Cardiac muscle cell (in vitro differentiated cells and primary cell): ENCODE results near the gene MAN1A1. TPM values are rescaled to one million over a fixed set of nuclear protein-coding genes. Genes with fewer than 3 reads are reported as not detected.

Experiments
- DNase-seq, 2 donors: peaks; one replicate each; pipeline versions ENCODE4 v3.0.0 to v3.0.0-alpha.2; 2010 to 2017; ENCODE audit warnings: low read depth in 1 of 2, low spot score in 1 of 2
- H3K27ac ChIP-seq: fragments of 200-600 bp; sonication (generic); 2 replicates; pipeline ENCODE4 v1.5.1; 2016
- H3K27me3 ChIP-seq: fragments of 200-600 bp; sonication (generic); 2 replicates; pipeline ENCODE4 v1.6.0; 2016; ENCODE audit warnings: control low read depth
- H3K36me3 ChIP-seq: fragments of 200-600 bp; sonication (generic); 2 replicates; pipeline ENCODE4 v1.5.1; 2016; ENCODE audit warnings: control low read depth
- H3K4me1 ChIP-seq: fragments of 200-600 bp; sonication (generic); 2 replicates; pipeline ENCODE4 v1.8.1; 2017; ENCODE audit warnings: low read depth, mild to moderate bottlenecking, mixed run types
- H3K4me3 ChIP-seq: fragments of 200-600 bp; sonication (generic); 2 replicates; pipeline ENCODE4 v1.5.1; 2016; ENCODE audit warnings: mild to moderate bottlenecking
- H3K9me3 ChIP-seq: fragments of 200-600 bp; sonication (generic); 2 replicates; pipeline ENCODE4 v1.5.1; 2017; ENCODE audit warnings: low read depth, mild to moderate bottlenecking, control low read depth
- polyA plus RNA-seq: library from polyadenylated mRNA; unstranded; fragments of >200 nt; fragmentation: Nextera tagmentation; extraction: Ambion mirVana; gene quantifications from 2 replicates; pipeline ENCODE4 v1.2.1, GENCODE V29; 2016
- total RNA-seq: library from RNA; depleted of rRNA; stranded (reverse); fragments of >200 nt; gene quantifications from 2 replicates; pipeline ENCODE4 v1.2.3, GENCODE V29; 2016
- TF ChIP-seq, protein P1 (sequence below): IDR thresholded peaks from 2 replicates; pipeline ENCODE4 v1.5.1; 2012; ENCODE audit warnings: low read depth, mild to moderate bottlenecking, low read length

The MAN1A1 gene
- total and polyA plus RNA-seq, 2 experiments from 2014 or later = 19.2 to 34.8 TPM

DNA sequence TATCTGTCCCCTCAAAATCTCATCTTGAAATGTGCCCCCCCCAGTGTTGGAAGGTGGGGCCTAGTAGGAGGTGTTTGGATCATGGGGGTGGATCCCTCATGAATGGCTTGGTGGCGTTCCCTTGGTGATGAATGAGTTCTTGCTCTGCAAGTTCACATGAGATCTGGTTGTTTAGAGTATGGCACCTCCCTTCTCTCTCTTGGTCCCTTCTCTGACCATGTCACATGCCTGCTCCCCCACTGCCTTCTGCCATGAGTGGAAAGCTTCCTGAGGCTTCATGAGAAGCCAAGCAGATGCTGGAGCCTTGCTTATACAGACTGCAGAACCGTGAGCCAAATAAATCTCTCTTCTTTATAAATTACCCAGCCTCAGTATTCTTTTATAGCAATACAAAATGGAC is 70.9 kb downstream of the MAN1A1 start:
- Histone ChIP-seq H3K4me3 (no peak overlapping the region), H3K27ac (no peak overlapping the region), H3K4me1 (peaks cover 15% of the 10 kb centered on the region), H3K9me3 (no peaks in the 10 kb centered on the region), H3K27me3 (no peaks in the 10 kb centered on the region), H3K36me3 (no peaks in the 10 kb centered on the region)
- no peak for DNase-seq
- TF ChIP-seq, protein P1, sequence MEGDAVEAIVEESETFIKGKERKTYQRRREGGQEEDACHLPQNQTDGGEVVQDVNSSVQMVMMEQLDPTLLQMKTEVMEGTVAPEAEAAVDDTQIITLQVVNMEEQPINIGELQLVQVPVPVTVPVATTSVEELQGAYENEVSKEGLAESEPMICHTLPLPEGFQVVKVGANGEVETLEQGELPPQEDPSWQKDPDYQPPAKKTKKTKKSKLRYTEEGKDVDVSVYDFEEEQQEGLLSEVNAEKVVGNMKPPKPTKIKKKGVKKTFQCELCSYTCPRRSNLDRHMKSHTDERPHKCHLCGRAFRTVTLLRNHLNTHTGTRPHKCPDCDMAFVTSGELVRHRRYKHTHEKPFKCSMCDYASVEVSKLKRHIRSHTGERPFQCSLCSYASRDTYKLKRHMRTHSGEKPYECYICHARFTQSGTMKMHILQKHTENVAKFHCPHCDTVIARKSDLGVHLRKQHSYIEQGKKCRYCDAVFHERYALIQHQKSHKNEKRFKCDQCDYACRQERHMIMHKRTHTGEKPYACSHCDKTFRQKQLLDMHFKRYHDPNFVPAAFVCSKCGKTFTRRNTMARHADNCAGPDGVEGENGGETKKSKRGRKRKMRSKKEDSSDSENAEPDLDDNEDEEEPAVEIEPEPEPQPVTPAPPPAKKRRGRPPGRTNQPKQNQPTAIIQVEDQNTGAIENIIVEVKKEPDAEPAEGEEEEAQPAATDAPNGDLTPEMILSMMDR = no peak

DNA sequence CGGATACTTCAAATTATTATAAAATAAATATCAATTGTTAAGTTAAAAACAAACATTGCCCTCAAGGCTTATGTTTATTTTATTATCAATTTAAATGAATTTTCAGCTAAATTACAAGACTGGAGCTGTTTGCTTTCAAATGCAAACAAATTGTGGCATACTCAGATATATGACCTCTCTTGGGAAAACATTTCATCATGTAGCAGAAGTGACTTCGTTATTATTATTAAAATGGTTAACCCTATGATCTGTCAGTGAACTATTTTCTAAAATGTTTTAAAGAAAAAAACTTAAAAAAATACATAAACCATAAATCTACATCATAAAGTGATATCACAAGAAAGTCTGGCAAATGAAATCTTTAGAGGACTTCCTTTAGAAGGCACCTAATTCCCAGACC is 72.5 kb downstream of the MAN1A1 start:
- no peak overlapping the region for H3K27ac ChIP-seq
- H3K4me1 ChIP-seq = peaks cover 15% of the 10 kb centered on the region
- TF ChIP-seq, protein P1 = no peak
- no peaks in the 10 kb centered on the region for H3K27me3 ChIP-seq
- H3K4me3 ChIP-seq = no peak overlapping the region
- no peaks in the 10 kb centered on the region for H3K9me3 ChIP-seq
- DNase-seq = no peak
- H3K36me3 ChIP-seq = no peaks in the 10 kb centered on the region

DNA sequence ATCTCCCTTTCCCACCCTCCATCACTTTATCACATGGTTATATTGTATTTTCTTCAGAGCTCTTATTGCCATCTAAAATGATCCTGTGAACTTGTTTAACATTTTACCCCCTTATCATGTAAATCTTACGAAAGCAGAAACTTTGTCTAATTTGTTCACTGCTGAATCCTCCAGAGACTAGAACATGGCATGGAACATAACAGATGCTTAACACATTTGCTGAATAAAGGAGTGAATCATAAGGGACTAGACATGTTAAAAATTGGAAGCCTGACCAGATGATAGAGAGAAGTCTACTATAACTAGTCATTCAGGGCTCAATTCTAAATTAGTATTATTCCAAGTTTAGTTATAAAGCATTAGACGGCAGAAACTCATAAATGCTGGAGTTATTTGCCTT is 73.3 kb downstream of the MAN1A1 start:
- H3K4me1 ChIP-seq = peaks cover 12% of the 10 kb centered on the region
- no peaks in the 10 kb centered on the region for H3K36me3 ChIP-seq
- H3K27ac ChIP-seq = no peak overlapping the region
- DNase-seq = no peak
- no peaks in the 10 kb centered on the region for H3K27me3 ChIP-seq
- TF ChIP-seq, protein P1 = no peak
- H3K4me3 ChIP-seq = no peak overlapping the region
- no peaks in the 10 kb centered on the region for H3K9me3 ChIP-seq

DNA sequence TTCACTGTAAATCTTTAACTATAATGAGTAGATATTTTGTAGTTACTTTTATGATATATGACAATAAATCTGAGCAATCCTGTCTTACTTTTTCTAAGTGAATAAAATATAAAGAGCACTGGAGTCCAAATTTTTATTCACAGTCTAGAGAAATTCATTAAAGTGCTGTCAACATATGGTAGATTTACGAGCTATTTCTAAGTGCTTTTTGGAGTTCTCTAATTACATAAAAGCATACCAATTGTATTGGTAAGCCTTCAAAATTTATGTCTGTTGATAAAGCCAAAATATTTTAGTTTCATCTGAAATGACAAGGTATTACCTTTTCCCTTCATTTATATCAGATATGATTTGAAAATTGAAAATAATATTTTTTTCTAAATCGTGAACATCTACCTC is 75.4 kb downstream of the MAN1A1 start:
- no peaks in the 10 kb centered on the region for H3K27me3 ChIP-seq
- DNase-seq = no peak
- no peak overlapping the region for H3K4me3 ChIP-seq
- no peak overlapping the region for H3K27ac ChIP-seq
- TF ChIP-seq, protein P1 = no peak
- H3K4me1 ChIP-seq = no peaks in the 10 kb centered on the region
- no peaks in the 10 kb centered on the region for H3K9me3 ChIP-seq
- no peaks in the 10 kb centered on the region for H3K36me3 ChIP-seq

DNA sequence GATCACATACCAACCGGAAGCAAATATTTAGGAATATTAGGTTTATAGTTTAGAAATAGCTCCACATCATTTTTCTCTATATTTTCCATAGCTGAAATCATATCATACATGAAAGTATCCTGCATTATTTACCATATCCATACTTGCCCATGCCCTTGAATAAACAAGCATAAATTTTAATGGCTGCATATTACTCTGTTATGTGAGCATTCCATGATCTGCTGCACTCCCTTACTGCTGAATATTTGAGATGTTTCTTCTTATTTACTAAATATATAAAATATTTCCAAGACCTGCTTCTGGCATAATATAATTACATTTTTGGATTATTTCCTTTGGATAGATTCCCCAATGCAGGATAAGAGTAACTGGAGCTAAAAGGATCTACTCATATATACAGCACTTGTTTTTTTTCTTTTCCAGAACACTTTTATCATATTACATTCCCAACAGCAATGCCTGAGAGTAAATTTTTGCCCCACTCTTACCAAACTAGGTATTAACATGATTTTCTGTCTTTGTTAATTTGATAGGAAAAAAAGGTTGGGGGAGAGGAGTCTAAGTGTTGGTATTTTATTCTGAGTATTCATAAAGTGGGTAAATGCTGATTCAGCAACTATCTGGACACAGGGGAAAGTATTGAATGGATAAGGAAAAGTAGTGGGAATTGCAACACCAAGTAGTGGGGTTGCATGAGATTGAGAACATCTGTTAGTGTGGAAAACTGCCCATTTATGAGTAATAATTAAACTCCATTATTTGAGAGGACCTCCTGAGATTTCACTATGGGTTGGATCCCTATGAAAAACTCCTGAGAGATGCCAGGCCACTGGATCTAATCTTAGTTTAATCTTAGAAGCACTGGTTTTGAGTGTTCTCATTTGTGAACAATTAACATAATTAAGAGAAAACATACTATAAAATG is 76.0 kb downstream of the MAN1A1 start:
- TF ChIP-seq, protein P1 = no peak
- H3K9me3 ChIP-seq = no peaks in the 10 kb centered on the region
- H3K4me3 ChIP-seq = no peak overlapping the region
- no peaks in the 10 kb centered on the region for H3K36me3 ChIP-seq
- H3K27ac ChIP-seq = no peak overlapping the region
- no peaks in the 10 kb centered on the region for H3K27me3 ChIP-seq
- no peaks in the 10 kb centered on the region for H3K4me1 ChIP-seq
- DNase-seq = peak in 1 of 2 donors; percentile 95
